ENCODE measurements around the gene PBX1. TPM values are rescaled to one million over a fixed set of nuclear protein-coding genes. Genes with fewer than 3 reads are reported as not detected.
"Not testable (repeated sequence)": the region's sequence is repeated elsewhere in the genome, so short reads cannot be mapped to it uniquely, and the experiment has no call there.

PBX1 gene
- total RNA-seq, 1 experiment from 2014 or later: 1.9 TPM

GRCh38 chr1:164645921-164646320, 86.9 kb downstream of the PBX1 start:
- DNase-seq (ENCODE audit: low read depth, low spot score): no peak

GRCh38 chr1:164647211-164647610, 88.2 kb downstream of the PBX1 start:
- in situ Hi-C loops (cut with HindIII; ENCODE audit: low pct_unique_long_range_greater_than_20kb, low sequenced_read_pairs): no loop called here

More at GRCh38 chr1:164645921-164646320, 86.9 kb downstream of the PBX1 start:
- in situ Hi-C loops (cut with HindIII; ENCODE audit: low pct_unique_long_range_greater_than_20kb, low sequenced_read_pairs): no loop called here

GRCh38 chr1:164648636-164649035, 89.7 kb downstream of the PBX1 start:
- in situ Hi-C loops (cut with HindIII; ENCODE audit: low pct_unique_long_range_greater_than_20kb, low sequenced_read_pairs): no loop called here
- no peak for DNase-seq (ENCODE audit: low read depth, low spot score)

More at GRCh38 chr1:164647211-164647610, 88.2 kb downstream of the PBX1 start:
- DNase-seq (ENCODE audit: low read depth, low spot score): no peak

- no peak for DNase-seq (ENCODE audit: low read depth, low spot score)
Observed at GRCh38 chr1:164649146-164649545, 90.2 kb downstream of the PBX1 start.

GRCh38 chr1:164650531-164650930, 91.5 kb downstream of the PBX1 start:
- DNase-seq (ENCODE audit: low read depth, low spot score): no peak
- in situ Hi-C loops (cut with HindIII; ENCODE audit: low pct_unique_long_range_greater_than_20kb, low sequenced_read_pairs): no loop called here

More at GRCh38 chr1:164649146-164649545, 90.2 kb downstream of the PBX1 start:
- in situ Hi-C loops (cut with HindIII; ENCODE audit: low pct_unique_long_range_greater_than_20kb, low sequenced_read_pairs): no loop called here

- no peak for DNase-seq (ENCODE audit: low read depth, low spot score)
- in situ Hi-C loops (cut with HindIII; ENCODE audit: low pct_unique_long_range_greater_than_20kb, low sequenced_read_pairs): no loop called here
Observed at GRCh38 chr1:164651351-164651951, 92.5 kb downstream of the PBX1 start.

GRCh38 chr1:164652969-164653368, 94.0 kb downstream of the PBX1 start:
- in situ Hi-C loops (cut with HindIII; ENCODE audit: low pct_unique_long_range_greater_than_20kb, low sequenced_read_pairs); DNase-seq (ENCODE audit: low read depth, low spot score): not testable (repeated sequence)

- in situ Hi-C loops (cut with HindIII; ENCODE audit: low pct_unique_long_range_greater_than_20kb, low sequenced_read_pairs): no loop called here
Observed at GRCh38 chr1:164653705-164654104, 94.7 kb downstream of the PBX1 start.

GRCh38 chr1:164654200-164654599, 95.2 kb downstream of the PBX1 start:
- in situ Hi-C loops (cut with HindIII; ENCODE audit: low pct_unique_long_range_greater_than_20kb, low sequenced_read_pairs): no loop called here
- DNase-seq (ENCODE audit: low read depth, low spot score): no peak

More at GRCh38 chr1:164653705-164654104, 94.7 kb downstream of the PBX1 start:
- no peak for DNase-seq (ENCODE audit: low read depth, low spot score)

GRCh38 chr1:164658864-164659263, 99.9 kb downstream of the PBX1 start:
- in situ Hi-C loops (cut with HindIII; ENCODE audit: low pct_unique_long_range_greater_than_20kb, low sequenced_read_pairs): no loop called here
- DNase-seq (ENCODE audit: low read depth, low spot score): peak; percentile 9

GRCh38 chr1:164659621-164660411, 100.8 kb downstream of the PBX1 start:
- no peak for DNase-seq (ENCODE audit: low read depth, low spot score)
- in situ Hi-C loops (cut with HindIII; ENCODE audit: low pct_unique_long_range_greater_than_20kb, low sequenced_read_pairs): no loop called here

- DNase-seq (ENCODE audit: low read depth, low spot score): peak; percentile 16
- in situ Hi-C loops (cut with HindIII; ENCODE audit: low pct_unique_long_range_greater_than_20kb, low sequenced_read_pairs): no loop called here
Observed at GRCh38 chr1:164660412-164660772, 101.4 kb downstream of the PBX1 start.

GRCh38 chr1:164660775-164661174, 101.8 kb downstream of the PBX1 start:
- in situ Hi-C loops (cut with HindIII; ENCODE audit: low pct_unique_long_range_greater_than_20kb, low sequenced_read_pairs): no loop called here
- no peak for DNase-seq (ENCODE audit: low read depth, low spot score)

- DNase-seq (ENCODE audit: low read depth, low spot score): no peak
- in situ Hi-C loops (cut with HindIII; ENCODE audit: low pct_unique_long_range_greater_than_20kb, low sequenced_read_pairs): no loop called here
Observed at GRCh38 chr1:164662462-164662861, 103.5 kb downstream of the PBX1 start.

- no peak for DNase-seq (ENCODE audit: low read depth, low spot score)
- in situ Hi-C loops (cut with HindIII; ENCODE audit: low pct_unique_long_range_greater_than_20kb, low sequenced_read_pairs): no loop called here
Observed at GRCh38 chr1:164662955-164663354, 104.0 kb downstream of the PBX1 start.

GRCh38 chr1:164664127-164664526, 105.1 kb downstream of the PBX1 start:
- in situ Hi-C loops (cut with HindIII; ENCODE audit: low pct_unique_long_range_greater_than_20kb, low sequenced_read_pairs): no loop called here
- no peak for DNase-seq (ENCODE audit: low read depth, low spot score)

- in situ Hi-C loops (cut with HindIII; ENCODE audit: low pct_unique_long_range_greater_than_20kb, low sequenced_read_pairs): no loop called here
- DNase-seq (ENCODE audit: low read depth, low spot score): no peak
Observed at GRCh38 chr1:164667001-164667400, 108.0 kb downstream of the PBX1 start.

GRCh38 chr1:164667600-164667999, 108.6 kb downstream of the PBX1 start:
- in situ Hi-C loops (cut with HindIII; ENCODE audit: low pct_unique_long_range_greater_than_20kb, low sequenced_read_pairs): no loop called here

More at GRCh38 chr1:164667600-164667999, 108.6 kb downstream of the PBX1 start:
- no peak for DNase-seq (ENCODE audit: low read depth, low spot score)

All from SK-MEL-5 (cell line).